ENCODE measurements around the gene STIMATE. TPM values are rescaled to one million over a fixed set of nuclear protein-coding genes. Genes with fewer than 3 reads are reported as not detected.

The STIMATE gene
- total RNA-seq, 4 donors from 2014 or later: 20.6 to 64.6 (median 27.8) TPM

- no peak for ATAC-seq
- no peaks in the 10 kb centered on the region for H3K27me3 ChIP-seq
- H3K4me1 ChIP-seq: peaks cover 0 to 6% of the 10 kb centered on the region in 2 donors
- TF ChIP-seq CTCF (IDR thresholded peaks at IDR 0.05 in 4 of 5, conservative IDR thresholded peaks at IDR 0.05 in 1 of 5) (no peak), POLR2A (IDR thresholded peaks at IDR 0.05) (no peak)
- DNase-seq: no peak
- H3K36me3 ChIP-seq: no peaks in the 10 kb centered on the region
- no peaks in the 10 kb centered on the region for H3K9me3 ChIP-seq
- H3K27ac ChIP-seq: no peak overlapping the region
- intact Hi-C loops (cut with DNase I; ENCODE audit: low total_unique reads): no loop called here
- H3K4me3 ChIP-seq: no peak overlapping the region
- in situ Hi-C loops (cut with MboI; ENCODE audit: low sequenced_read_pairs in 4 of 4): no loop called here
Observed at GRCh38 chr3:52796411-52796810, 100.9 kb downstream of the STIMATE start.

GRCh38 chr3:52795298-52795900, 101.9 kb downstream of the STIMATE start:
- DNase-seq (no peak), ATAC-seq (no peak)
- H3K4me1 ChIP-seq: peaks cover 0 to 6% of the 10 kb centered on the region in 2 donors
- no peaks in the 10 kb centered on the region for H3K27me3 ChIP-seq
- intact Hi-C loops (cut with DNase I; ENCODE audit: low total_unique reads) (no loop called here), in situ Hi-C loops (cut with MboI; ENCODE audit: low sequenced_read_pairs in 4 of 4) (no loop called here)
- no peak overlapping the region for H3K27ac ChIP-seq
- no peak for TF ChIP-seq POLR2A (IDR thresholded peaks at IDR 0.05)
- no peak for TF ChIP-seq CTCF (IDR thresholded peaks at IDR 0.05 in 4 of 5, conservative IDR thresholded peaks at IDR 0.05 in 1 of 5)
- no peaks in the 10 kb centered on the region for H3K9me3 ChIP-seq
- H3K4me3 ChIP-seq: no peak overlapping the region
- no peaks in the 10 kb centered on the region for H3K36me3 ChIP-seq

GRCh38 chr3:52794612-52795099, 102.7 kb downstream of the STIMATE start, which contains the start of gene ITIH3:
ITIH3 (plus strand) TSS chr3:52794796; CDS start chr3:52794804, 8 bp downstream.
- Histone ChIP-seq H3K9me3 (no peaks in the 10 kb centered on the region), H3K4me3 (no peak within 1 kb of the TSS), H3K4me1 (no peaks in the 10 kb centered on the region), H3K27me3 (no peaks in the 10 kb centered on the region), H3K36me3 (no peaks in the 10 kb centered on the region), H3K27ac (no peak within 1 kb of the TSS)
- no peak for TF ChIP-seq CTCF (IDR thresholded peaks at IDR 0.05 in 4 of 5, conservative IDR thresholded peaks at IDR 0.05 in 1 of 5)
- no peak for TF ChIP-seq POLR2A (IDR thresholded peaks at IDR 0.05)
- ATAC-seq (no peak), DNase-seq (no peak)
- intact Hi-C loops (cut with DNase I; ENCODE audit: low total_unique reads) (no loop called here), in situ Hi-C loops (cut with MboI; ENCODE audit: low sequenced_read_pairs in 4 of 4) (no loop called here)

- Histone ChIP-seq H3K27me3 (no peaks in the 10 kb centered on the region), H3K4me3 (no peak overlapping the region), H3K36me3 (no peaks in the 10 kb centered on the region), H3K4me1 (no peaks in the 10 kb centered on the region), H3K27ac (no peak overlapping the region), H3K9me3 (no peaks in the 10 kb centered on the region)
- ATAC-seq (no peak), DNase-seq (no peak)
- in situ Hi-C loops (cut with MboI; ENCODE audit: low sequenced_read_pairs in 4 of 4) (no loop called here), intact Hi-C loops (cut with DNase I; ENCODE audit: low total_unique reads) (no loop called here)
- no peak for TF ChIP-seq CTCF (IDR thresholded peaks at IDR 0.05 in 4 of 5, conservative IDR thresholded peaks at IDR 0.05 in 1 of 5)
- TF ChIP-seq POLR2A (IDR thresholded peaks at IDR 0.05): no peak
Observed at GRCh38 chr3:52793702-52794611, 103.4 kb downstream of the STIMATE start.

Data from gastrocnemius medialis (tissue), 4 donors.